Measurements from ENCODE around the gene LTBR.

DNA sequence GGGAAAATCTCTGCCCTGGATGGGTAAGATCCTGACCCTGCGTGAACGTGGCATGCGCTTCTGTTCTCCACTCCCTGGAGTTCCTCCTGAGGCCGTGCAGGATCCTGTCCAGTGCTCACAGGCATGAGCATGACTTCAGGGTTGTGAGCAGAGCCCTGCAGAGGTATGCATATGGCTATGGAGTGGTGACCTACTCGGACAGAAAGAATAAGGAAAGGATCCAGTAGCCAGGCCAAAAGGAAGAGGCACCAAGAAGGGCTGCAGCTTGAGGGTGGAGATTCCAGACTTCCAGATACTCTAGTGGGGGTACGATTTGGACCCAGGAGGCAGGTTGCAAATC is 40.0 kb downstream of the LTBR start:
- TF ChIP-seq, protein P1, sequence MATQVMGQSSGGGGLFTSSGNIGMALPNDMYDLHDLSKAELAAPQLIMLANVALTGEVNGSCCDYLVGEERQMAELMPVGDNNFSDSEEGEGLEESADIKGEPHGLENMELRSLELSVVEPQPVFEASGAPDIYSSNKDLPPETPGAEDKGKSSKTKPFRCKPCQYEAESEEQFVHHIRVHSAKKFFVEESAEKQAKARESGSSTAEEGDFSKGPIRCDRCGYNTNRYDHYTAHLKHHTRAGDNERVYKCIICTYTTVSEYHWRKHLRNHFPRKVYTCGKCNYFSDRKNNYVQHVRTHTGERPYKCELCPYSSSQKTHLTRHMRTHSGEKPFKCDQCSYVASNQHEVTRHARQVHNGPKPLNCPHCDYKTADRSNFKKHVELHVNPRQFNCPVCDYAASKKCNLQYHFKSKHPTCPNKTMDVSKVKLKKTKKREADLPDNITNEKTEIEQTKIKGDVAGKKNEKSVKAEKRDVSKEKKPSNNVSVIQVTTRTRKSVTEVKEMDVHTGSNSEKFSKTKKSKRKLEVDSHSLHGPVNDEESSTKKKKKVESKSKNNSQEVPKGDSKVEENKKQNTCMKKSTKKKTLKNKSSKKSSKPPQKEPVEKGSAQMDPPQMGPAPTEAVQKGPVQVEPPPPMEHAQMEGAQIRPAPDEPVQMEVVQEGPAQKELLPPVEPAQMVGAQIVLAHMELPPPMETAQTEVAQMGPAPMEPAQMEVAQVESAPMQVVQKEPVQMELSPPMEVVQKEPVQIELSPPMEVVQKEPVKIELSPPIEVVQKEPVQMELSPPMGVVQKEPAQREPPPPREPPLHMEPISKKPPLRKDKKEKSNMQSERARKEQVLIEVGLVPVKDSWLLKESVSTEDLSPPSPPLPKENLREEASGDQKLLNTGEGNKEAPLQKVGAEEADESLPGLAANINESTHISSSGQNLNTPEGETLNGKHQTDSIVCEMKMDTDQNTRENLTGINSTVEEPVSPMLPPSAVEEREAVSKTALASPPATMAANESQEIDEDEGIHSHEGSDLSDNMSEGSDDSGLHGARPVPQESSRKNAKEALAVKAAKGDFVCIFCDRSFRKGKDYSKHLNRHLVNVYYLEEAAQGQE (IDR thresholded peaks at IDR 0.05) = no peak
- TF ChIP-seq POLR2A (IDR thresholded peaks at IDR 0.05; ENCODE audit: low read length) = no peak
- TF ChIP-seq MAZ (IDR thresholded peaks at IDR 0.05; ENCODE audit: borderline replicate concordance, low read depth, low read length) = no peak
- TF ChIP-seq, protein P2, sequence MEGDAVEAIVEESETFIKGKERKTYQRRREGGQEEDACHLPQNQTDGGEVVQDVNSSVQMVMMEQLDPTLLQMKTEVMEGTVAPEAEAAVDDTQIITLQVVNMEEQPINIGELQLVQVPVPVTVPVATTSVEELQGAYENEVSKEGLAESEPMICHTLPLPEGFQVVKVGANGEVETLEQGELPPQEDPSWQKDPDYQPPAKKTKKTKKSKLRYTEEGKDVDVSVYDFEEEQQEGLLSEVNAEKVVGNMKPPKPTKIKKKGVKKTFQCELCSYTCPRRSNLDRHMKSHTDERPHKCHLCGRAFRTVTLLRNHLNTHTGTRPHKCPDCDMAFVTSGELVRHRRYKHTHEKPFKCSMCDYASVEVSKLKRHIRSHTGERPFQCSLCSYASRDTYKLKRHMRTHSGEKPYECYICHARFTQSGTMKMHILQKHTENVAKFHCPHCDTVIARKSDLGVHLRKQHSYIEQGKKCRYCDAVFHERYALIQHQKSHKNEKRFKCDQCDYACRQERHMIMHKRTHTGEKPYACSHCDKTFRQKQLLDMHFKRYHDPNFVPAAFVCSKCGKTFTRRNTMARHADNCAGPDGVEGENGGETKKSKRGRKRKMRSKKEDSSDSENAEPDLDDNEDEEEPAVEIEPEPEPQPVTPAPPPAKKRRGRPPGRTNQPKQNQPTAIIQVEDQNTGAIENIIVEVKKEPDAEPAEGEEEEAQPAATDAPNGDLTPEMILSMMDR (IDR thresholded peaks at IDR 0.05) = no peak
- no peak for TF ChIP-seq EP300 (IDR thresholded peaks at IDR 0.05)
- TF ChIP-seq RAD21 (conservative IDR thresholded peaks at IDR 0.05 in 1 of 2, IDR thresholded peaks at IDR 0.05 in 1 of 2) = no peak
- TF ChIP-seq, protein P3, sequence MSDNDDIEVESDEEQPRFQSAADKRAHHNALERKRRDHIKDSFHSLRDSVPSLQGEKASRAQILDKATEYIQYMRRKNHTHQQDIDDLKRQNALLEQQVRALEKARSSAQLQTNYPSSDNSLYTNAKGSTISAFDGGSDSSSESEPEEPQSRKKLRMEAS (IDR thresholded peaks at IDR 0.05) = no peak
- TF ChIP-seq HOXB5 (CRISPR knock-in tag; IDR thresholded peaks at IDR 0.05) = no peak
- no peak for TF ChIP-seq NPAS2 (CRISPR knock-in tag; IDR thresholded peaks at IDR 0.05; ENCODE audit: borderline replicate concordance)

Data from A549 (cell line).